Fibroblast of skin of left biceps (primary cell): ENCODE data around the gene TXNIP.

Experiments
- DNase-seq, 2 experiments: peaks; one replicate each; pipeline ENCODE4 v3.0.0-alpha.2; 2013; ENCODE audit warnings: low read depth in 2 of 2

Gene TXNIP

GRCh38 chr1:146012703-146013558 is 16.6 kb upstream of the TXNIP start:
- peak in 1 of 2 experiments; percentile 49 for DNase-seq

GRCh38 chr1:146010126-146010738 is 13.9 kb upstream of the TXNIP start:
- DNase-seq, result no peak

GRCh38 chr1:146007489-146008133 is 11.2 kb upstream of the TXNIP start:
- DNase-seq, result no peak

GRCh38 chr1:146001709-146002108 is 5.3 kb upstream of the TXNIP start:
- DNase-seq, result no peak

GRCh38 chr1:145999321-146000024 is 3.1 kb upstream of the TXNIP start:
- DNase-seq, result no peak

- no peak for DNase-seq
Measured at GRCh38 chr1:145997718-145998023, 1.3 kb upstream of the TXNIP start.

- DNase-seq, result no peak
Measured at GRCh38 chr1:145997016-145997717, 788 bp upstream of the TXNIP start.

- DNase-seq, result no peak
Measured at GRCh38 chr1:145995964-145996432, 381 bp downstream of the TXNIP start.

GRCh38 chr1:145995148-145995881 is 1.1 kb downstream of the TXNIP start:
- no peak for DNase-seq

GRCh38 chr1:145994391-145995120 is 1.8 kb downstream of the TXNIP start:
- no peak for DNase-seq

GRCh38 chr1:145993618-145994390 is 2.6 kb downstream of the TXNIP start:
- no peak for DNase-seq

- DNase-seq, result no peak
Measured at GRCh38 chr1:145992958-145993617, 3.3 kb downstream of the TXNIP start.

- no peak for DNase-seq
Measured at GRCh38 chr1:145992502-145992936, 3.9 kb downstream of the TXNIP start.

- no peak for DNase-seq
Measured at GRCh38 chr1:145991735-145992412, 4.5 kb downstream of the TXNIP start.

- no peak for DNase-seq
Measured at GRCh38 chr1:145990249-145990855, 6.0 kb downstream of the TXNIP start.

GRCh38 chr1:145988773-145989172 is 7.6 kb downstream of the TXNIP start:
- DNase-seq, result no peak

GRCh38 chr1:145987926-145988325 is 8.5 kb downstream of the TXNIP start:
- no peak for DNase-seq

GRCh38 chr1:145986551-145986950 is 9.8 kb downstream of the TXNIP start:
- no peak for DNase-seq
